Measurements from ENCODE around the gene NPFFR2.

DNA sequence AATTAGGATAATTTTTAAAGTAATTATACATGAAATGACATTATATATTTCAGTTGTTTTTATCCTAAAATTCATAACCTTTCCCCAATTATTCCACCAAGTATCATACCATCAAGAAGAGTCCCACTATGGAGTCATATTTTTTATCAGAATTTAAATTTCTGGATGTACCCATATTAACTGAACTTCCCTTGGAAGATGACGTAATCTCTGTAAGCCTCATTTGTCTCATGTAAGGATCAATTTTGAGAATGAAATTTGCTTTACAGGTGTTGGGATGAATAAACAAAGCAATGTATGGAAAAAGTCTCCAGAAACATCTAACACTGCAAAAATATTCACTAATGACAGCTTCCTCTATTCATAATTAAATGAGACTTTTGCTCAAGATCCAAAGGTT is 147.5 kb downstream of the NPFFR2 start:
- no peak for TF ChIP-seq POLR2A (IDR thresholded peaks at IDR 0.05)
- TF ChIP-seq, protein P1, sequence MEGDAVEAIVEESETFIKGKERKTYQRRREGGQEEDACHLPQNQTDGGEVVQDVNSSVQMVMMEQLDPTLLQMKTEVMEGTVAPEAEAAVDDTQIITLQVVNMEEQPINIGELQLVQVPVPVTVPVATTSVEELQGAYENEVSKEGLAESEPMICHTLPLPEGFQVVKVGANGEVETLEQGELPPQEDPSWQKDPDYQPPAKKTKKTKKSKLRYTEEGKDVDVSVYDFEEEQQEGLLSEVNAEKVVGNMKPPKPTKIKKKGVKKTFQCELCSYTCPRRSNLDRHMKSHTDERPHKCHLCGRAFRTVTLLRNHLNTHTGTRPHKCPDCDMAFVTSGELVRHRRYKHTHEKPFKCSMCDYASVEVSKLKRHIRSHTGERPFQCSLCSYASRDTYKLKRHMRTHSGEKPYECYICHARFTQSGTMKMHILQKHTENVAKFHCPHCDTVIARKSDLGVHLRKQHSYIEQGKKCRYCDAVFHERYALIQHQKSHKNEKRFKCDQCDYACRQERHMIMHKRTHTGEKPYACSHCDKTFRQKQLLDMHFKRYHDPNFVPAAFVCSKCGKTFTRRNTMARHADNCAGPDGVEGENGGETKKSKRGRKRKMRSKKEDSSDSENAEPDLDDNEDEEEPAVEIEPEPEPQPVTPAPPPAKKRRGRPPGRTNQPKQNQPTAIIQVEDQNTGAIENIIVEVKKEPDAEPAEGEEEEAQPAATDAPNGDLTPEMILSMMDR (IDR thresholded peaks at IDR 0.05) = no peak

Measured in body of pancreas (tissue), 4 donors.